OCI-LY1 (cell line): ENCODE measurements around the gene HNRNPLL.
"Not testable (repeated sequence)": the region's sequence is repeated elsewhere in the genome, so short reads cannot be mapped to it uniquely, and the experiment has no call there.

Experiments used
- H2AFZ ChIP-seq: fragments of 200-600 bp; sonication (generic), shearing (Covaris generic); 2 replicates; pipeline ENCODE4 v1.6.0; 2014; ENCODE audit warnings: antibody characterized with exemption, mild to moderate bottlenecking, low read length
- H3F3A ChIP-seq: fragments of 200-600 bp; sonication (generic), shearing (Covaris generic); 2 replicates; pipeline ENCODE4 v1.6.0; 2014; ENCODE audit warnings: mild to moderate bottlenecking, antibody characterized with exemption, low read length, moderate library complexity; ENCODE audit not compliant: insufficient read depth
- H3K27ac ChIP-seq: fragments of 200-600 bp; sonication (generic); 2 replicates; pipeline ENCODE4 v1.5.1; 2014; ENCODE audit warnings: low read length, mixed run types, mild to moderate bottlenecking, low read depth; ENCODE audit not compliant: poor library complexity, severe bottlenecking
- H3K27me3 ChIP-seq: fragments of 200-600 bp; sonication (generic); 2 replicates; pipeline ENCODE4 v1.6.0; 2014; ENCODE audit warnings: antibody characterized with exemption, mild to moderate bottlenecking, low read length, moderate library complexity; ENCODE audit not compliant: insufficient read depth
- H3K36me3 ChIP-seq: fragments of 200-600 bp; sonication (generic); 2 replicates; pipeline ENCODE4 v1.6.1; 2014; ENCODE audit warnings: mild to moderate bottlenecking, antibody characterized with exemption, low read length, moderate library complexity, mixed read lengths; ENCODE audit not compliant: insufficient read depth
- H3K4me1 ChIP-seq: fragments of 200-600 bp; sonication (generic); 2 replicates; pipeline ENCODE4 v1.5.1; 2014; ENCODE audit warnings: mild to moderate bottlenecking, low read length, moderate library complexity; ENCODE audit not compliant: insufficient read depth, severe bottlenecking
- H3K4me2 ChIP-seq: fragments of 200-600 bp; sonication (generic), shearing (Covaris generic); 2 replicates; pipeline ENCODE4 v1.6.1; 2014; ENCODE audit warnings: low read length
- H3K4me3 ChIP-seq: fragments of 200-600 bp; sonication (generic); 2 replicates; pipeline ENCODE4 v1.5.1; 2014; ENCODE audit warnings: low read length, low read depth, mild to moderate bottlenecking, mixed read lengths; ENCODE audit not compliant: poor library complexity, severe bottlenecking
- H3K79me2 ChIP-seq: fragments of 200-600 bp; shearing (Covaris generic); 2 replicates; pipeline ENCODE4 v1.6.1; 2016; ENCODE audit warnings: mixed run types, low read length, mixed read lengths; ENCODE audit not compliant: insufficient read depth
- H3K9ac ChIP-seq: fragments of 200-600 bp; sonication (generic), shearing (Covaris generic); 2 replicates; pipeline ENCODE4 v1.6.1; 2014; ENCODE audit warnings: mild to moderate bottlenecking, low read length, mixed read lengths
- H3K9me2 ChIP-seq: fragments of 200-600 bp; sonication (generic), shearing (Covaris generic); 2 replicates; pipeline ENCODE4 v1.6.1; 2014; ENCODE audit warnings: low read depth, mild to moderate bottlenecking, low read length, mixed read lengths
- H3K9me3 ChIP-seq: fragments of 200-600 bp; shearing (Covaris generic); 2 replicates; pipeline ENCODE4 v1.6.1; 2014; ENCODE audit warnings: low read length, mixed read lengths
- H4K20me1 ChIP-seq: fragments of 200-600 bp; sonication (generic), shearing (Covaris generic); 2 replicates; pipeline ENCODE4 v1.6.0; 2016; ENCODE audit warnings: mild to moderate bottlenecking, low read length; ENCODE audit not compliant: insufficient read depth
- CTCF ChIP-seq: fragments of 200-600 bp; sonication (generic), shearing (Covaris generic); IDR thresholded peaks from 2 replicates; pipeline ENCODE4 v1.5.1; 2017; ENCODE audit warnings: mild to moderate bottlenecking, antibody characterized with exemption, low read length, moderate library complexity, mixed read lengths
- EZH2 ChIP-seq: fragments of 200-600 bp; sonication (generic), shearing (Covaris generic); IDR thresholded peaks from 2 replicates; pipeline ENCODE4 v1.8.0; 2017; ENCODE audit warnings: borderline replicate concordance, mixed run types, mild to moderate bottlenecking, antibody characterized with exemption, low read length, moderate library complexity, mixed read lengths

Gene HNRNPLL

GRCh38 chr2:38539086-38539485, 63.6 kb downstream of the HNRNPLL start:
- Histone ChIP-seq H3F3A (no peaks in the 10 kb centered on the region; the same call in 1 of the 2 replicates), H3K27me3 (no peaks in the 10 kb centered on the region), H3K9me2 (no peaks in the 10 kb centered on the region), H3K9me3 (no peaks in the 10 kb centered on the region), H3K9ac (no peak overlapping the region), H3K4me2 (no peak overlapping the region), H3K27ac (no peak overlapping the region), H3K36me3 (no peaks in the 10 kb centered on the region), H2AFZ (no peak overlapping the region), H3K4me3 (no peak overlapping the region), H4K20me1 (no peaks in the 10 kb centered on the region), H3K79me2 (no peaks in the 10 kb centered on the region), H3K4me1 (peaks cover 13% of the 10 kb centered on the region)
- 0 out of 2 replicates have a peak, but pooled peaks have one; percentile 12 for TF ChIP-seq CTCF
- TF ChIP-seq EZH2 = no peak

- H3K36me3 ChIP-seq = no peaks in the 10 kb centered on the region
- TF ChIP-seq CTCF (no peak), EZH2 (no peak)
- no peak overlapping the region for H3K4me2 ChIP-seq
- no peaks in the 10 kb centered on the region for H3K9me2 ChIP-seq
- no peaks in the 10 kb centered on the region; the same call in 1 of the 2 replicates for H3F3A ChIP-seq
- no peak overlapping the region for H2AFZ ChIP-seq
- no peaks in the 10 kb centered on the region for H3K79me2 ChIP-seq
- no peak overlapping the region for H3K27ac ChIP-seq
- no peaks in the 10 kb centered on the region for H3K9me3 ChIP-seq
- no peaks in the 10 kb centered on the region for H4K20me1 ChIP-seq
- H3K4me1 ChIP-seq = peaks cover 23% of the 10 kb centered on the region
- H3K27me3 ChIP-seq = no peaks in the 10 kb centered on the region
- no peak overlapping the region for H3K4me3 ChIP-seq
- no peak overlapping the region for H3K9ac ChIP-seq
Observed at GRCh38 chr2:38537937-38538525, 64.7 kb downstream of the HNRNPLL start.

- H2AFZ ChIP-seq, H3F3A ChIP-seq, H3K9me3 ChIP-seq, H3K4me3 ChIP-seq, H4K20me1 ChIP-seq, H3K9ac ChIP-seq, H3K9me2 ChIP-seq, H3K36me3 ChIP-seq, H3K27me3 ChIP-seq, H3K79me2 ChIP-seq, H3K27ac ChIP-seq, H3K4me2 ChIP-seq: not testable (repeated sequence)
- peaks cover 29% of the 10 kb centered on the region for H3K4me1 ChIP-seq
Observed at GRCh38 chr2:38537296-38537695, 65.4 kb downstream of the HNRNPLL start.
